LNCaP clone FGC (cell line): ENCODE data around the gene RAD51B.

ENCODE experiments used
- DNase-seq: peaks from one replicate; pipeline ENCODE4 v3.0.0-alpha.2; 2011; ENCODE audit warnings: low read depth
- H3K4me3 ChIP-seq: 2 replicates; pipeline ENCODE4 v1.5.1; 2011; ENCODE audit warnings: mild to moderate bottlenecking, low read depth, low read length, control low read depth
- TF ChIP-seq, protein P1 (sequence below): IDR thresholded peaks from 2 replicates; pipeline ENCODE4 v1.5.1; 2012; ENCODE audit warnings: mild to moderate bottlenecking; ENCODE audit not compliant: control insufficient read depth, insufficient read depth; ENCODE audit errors: extremely low read depth

Gene RAD51B

GRCh38 chr14:68131907-68132306 is 312.3 kb downstream of the RAD51B start:
- no peak overlapping the region for H3K4me3 ChIP-seq
- TF ChIP-seq, protein P1, sequence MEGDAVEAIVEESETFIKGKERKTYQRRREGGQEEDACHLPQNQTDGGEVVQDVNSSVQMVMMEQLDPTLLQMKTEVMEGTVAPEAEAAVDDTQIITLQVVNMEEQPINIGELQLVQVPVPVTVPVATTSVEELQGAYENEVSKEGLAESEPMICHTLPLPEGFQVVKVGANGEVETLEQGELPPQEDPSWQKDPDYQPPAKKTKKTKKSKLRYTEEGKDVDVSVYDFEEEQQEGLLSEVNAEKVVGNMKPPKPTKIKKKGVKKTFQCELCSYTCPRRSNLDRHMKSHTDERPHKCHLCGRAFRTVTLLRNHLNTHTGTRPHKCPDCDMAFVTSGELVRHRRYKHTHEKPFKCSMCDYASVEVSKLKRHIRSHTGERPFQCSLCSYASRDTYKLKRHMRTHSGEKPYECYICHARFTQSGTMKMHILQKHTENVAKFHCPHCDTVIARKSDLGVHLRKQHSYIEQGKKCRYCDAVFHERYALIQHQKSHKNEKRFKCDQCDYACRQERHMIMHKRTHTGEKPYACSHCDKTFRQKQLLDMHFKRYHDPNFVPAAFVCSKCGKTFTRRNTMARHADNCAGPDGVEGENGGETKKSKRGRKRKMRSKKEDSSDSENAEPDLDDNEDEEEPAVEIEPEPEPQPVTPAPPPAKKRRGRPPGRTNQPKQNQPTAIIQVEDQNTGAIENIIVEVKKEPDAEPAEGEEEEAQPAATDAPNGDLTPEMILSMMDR, result no peak
- no peak for DNase-seq

GRCh38 chr14:68132563-68133121 is 313.1 kb downstream of the RAD51B start:
- DNase-seq, result no peak
- TF ChIP-seq, protein P1, result no peak

GRCh38 chr14:68133856-68134255 is 314.3 kb downstream of the RAD51B start:
- TF ChIP-seq, protein P1, result no peak
- DNase-seq, result no peak
- no peak overlapping the region for H3K4me3 ChIP-seq

More at GRCh38 chr14:68132563-68133121, 313.1 kb downstream of the RAD51B start:
- no peak overlapping the region for H3K4me3 ChIP-seq

- DNase-seq, result no peak
- TF ChIP-seq, protein P1, result no peak
- no peak overlapping the region for H3K4me3 ChIP-seq
Measured at GRCh38 chr14:68135028-68135427, 315.4 kb downstream of the RAD51B start.

DNA sequence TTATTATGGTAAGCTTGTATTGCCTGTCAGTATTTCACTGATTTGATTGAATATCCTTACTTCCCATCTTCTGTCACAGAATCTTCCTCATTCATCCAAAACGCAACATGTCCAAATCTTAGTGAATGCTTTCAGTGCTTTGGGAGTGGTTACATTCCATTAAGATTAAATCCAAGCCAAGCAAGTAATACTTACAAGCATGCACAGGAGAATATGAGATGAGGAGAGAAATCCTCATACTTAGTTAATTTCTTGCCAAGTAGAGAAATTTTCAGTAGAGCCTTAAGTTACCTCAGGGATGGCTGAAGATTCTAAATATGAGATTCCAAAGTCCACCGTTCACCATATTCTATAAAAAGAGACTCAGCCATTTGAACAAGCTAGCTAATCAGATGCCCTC is 316.0 kb downstream of the RAD51B start:
- TF ChIP-seq, protein P1, result no peak
- no peak overlapping the region for H3K4me3 ChIP-seq
- no peak for DNase-seq

DNA sequence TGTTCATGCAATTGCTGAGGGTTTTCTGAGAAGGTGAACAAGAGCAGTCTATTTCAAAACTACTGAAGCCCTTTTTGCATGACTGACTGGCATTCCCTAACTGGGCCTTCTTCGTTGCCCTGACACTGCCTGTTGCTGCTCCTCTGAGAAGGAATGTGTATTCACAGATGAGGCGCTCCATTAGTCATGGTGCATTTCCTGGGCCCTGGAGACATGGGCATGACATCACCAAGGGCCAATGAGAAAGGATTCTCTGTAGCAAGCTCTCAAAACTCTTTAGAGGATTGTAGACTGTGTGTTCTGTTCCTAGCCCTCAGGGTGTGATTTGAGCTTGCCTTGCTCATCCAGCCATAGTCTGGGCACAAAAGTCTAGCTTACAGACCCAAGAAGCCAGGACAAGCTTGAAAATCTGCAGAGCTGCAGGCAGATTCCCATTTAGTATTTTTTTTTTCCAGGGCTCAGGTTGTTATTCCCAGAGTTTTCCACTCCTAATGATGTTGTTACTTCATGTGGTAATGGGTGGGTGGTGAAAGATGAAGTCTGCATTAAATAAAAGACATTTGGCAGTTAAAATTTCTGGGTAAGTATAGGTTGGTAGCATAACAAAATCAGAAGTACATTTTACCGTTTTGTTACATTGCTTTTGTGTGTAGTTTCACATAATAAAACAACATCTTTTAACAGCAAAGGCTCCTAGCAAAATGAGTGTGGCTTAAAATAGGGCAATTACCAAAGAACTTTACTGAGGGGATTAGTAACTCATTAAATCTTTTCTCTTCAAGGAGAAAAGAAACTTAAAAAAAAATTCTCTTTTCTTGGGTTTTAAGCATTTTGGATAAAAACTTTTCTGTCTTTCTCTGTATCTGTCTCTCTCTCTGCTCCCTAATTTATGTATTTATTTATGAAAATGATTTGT is 318.4 kb downstream of the RAD51B start:
- no peak overlapping the region for H3K4me3 ChIP-seq
- TF ChIP-seq, protein P1, result no peak
- DNase-seq, result no peak
